CD4-positive, alpha-beta T cell treated with Interleukin-17A for 1 hour (primary cell): ENCODE measurements around the gene KCNA1.

Experiments used
- DNase-seq: peaks from one replicate; pipeline ENCODE4 v3.0.0-alpha.2; 2020

Gene KCNA1

GRCh38 chr12:4961311-4961710 is 51.6 kb downstream of the KCNA1 start:
- no peak for DNase-seq

GRCh38 chr12:4962539-4963486 is 53.1 kb downstream of the KCNA1 start:
- no peak for DNase-seq
